ENCODE results near the gene KHDRBS2.

DNA sequence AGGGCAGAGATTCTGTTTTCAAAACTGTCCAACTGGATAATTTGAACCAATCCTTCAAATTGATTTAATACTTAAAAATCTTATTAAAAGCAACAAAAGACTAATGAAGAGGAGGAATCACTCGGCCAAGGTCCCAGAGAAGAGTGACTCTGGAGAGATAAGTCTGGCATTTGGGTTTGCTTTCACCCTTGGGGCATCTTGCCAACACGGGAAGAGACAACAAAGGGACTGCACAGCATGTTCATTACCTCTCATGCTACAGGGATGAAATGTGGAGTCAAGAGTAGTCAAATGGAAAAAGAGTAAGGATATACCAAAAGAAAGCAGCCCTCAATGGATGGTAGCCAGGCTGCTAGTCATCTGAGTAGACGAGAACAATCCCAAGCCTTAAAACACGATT is 68.2 kb downstream of the KHDRBS2 start:
- TF ChIP-seq FOXA1 (IDR thresholded peaks at IDR 0.05) (no peak), SP1 (IDR thresholded peaks at IDR 0.05) (no peak), TARDBP (IDR thresholded peaks at IDR 0.05) (no peak), ZNF384 (IDR thresholded peaks at IDR 0.05) (no peak), HDGF (IDR thresholded peaks at IDR 0.05; ENCODE audit: borderline replicate concordance) (no peak), SUZ12 (IDR thresholded peaks at IDR 0.05) (no peak), ARNT (IDR thresholded peaks at IDR 0.05) (no peak), ELF4 (IDR thresholded peaks at IDR 0.05) (no peak)
